DND-41 (cell line): ENCODE results near the gene CHST1.

Experiments used
- CTCF ChIP-seq: IDR thresholded peaks from 2 replicates; pipeline ENCODE4 v1.5.1; 2012; ENCODE audit warnings: borderline replicate concordance, low read length, moderate library complexity, mild to moderate bottlenecking; ENCODE audit not compliant: poor library complexity, severe bottlenecking; ENCODE audit errors: extremely low read depth
- EZH2 ChIP-seq: IDR thresholded peaks from 3 replicates; pipeline ENCODE4 v1.6.1; 2012; ENCODE audit warnings: borderline replicate concordance, low read depth, mild to moderate bottlenecking, moderate library complexity, low read length, inconsistent platforms; ENCODE audit not compliant: severe bottlenecking

DNA sequence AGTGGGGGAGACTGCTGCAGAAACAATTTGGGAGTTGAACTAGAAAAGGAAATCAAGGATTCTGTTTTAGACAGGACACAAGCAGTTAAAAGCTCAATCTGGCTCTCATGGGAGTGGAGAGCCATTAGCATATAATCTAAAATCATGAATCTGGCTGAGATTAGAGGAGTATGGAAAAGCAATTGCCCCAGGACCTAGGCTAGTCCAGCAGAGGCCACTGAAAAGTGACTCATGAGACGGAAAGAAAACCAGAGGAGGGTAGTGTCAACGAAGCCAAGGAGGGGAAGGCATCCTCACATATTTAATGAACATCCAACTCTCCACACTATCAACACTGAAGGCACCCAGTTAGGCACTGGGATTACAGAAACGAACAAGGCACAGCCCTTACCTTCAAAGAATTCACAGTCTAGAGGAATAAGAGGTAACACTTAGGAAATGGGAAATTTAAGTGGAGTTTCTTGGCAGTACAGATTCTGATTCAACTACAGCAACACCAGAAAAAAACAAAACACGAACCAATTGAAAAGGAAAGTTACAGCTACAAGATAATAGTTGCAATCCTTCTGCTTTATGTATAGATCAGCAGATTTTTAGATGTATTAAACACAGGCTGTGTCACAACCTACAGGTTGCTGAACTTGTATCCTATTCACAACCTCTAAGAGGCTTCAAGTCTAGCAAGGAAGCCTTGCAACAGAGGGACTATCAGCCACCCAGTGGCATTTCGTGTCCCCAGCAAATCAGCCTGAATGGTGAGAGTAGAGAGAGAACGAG lies 43.7 kb upstream of the CHST1 start:
- TF ChIP-seq CTCF (no peak), EZH2 (no peak)
